ENCODE results near the gene TTN. TPM values are rescaled to one million over a fixed set of nuclear protein-coding genes. Genes with fewer than 3 reads are reported as not detected.

The TTN gene
- polyA plus RNA-seq, 4 donors = 0.96 to 1.2 (median 1.1) TPM

DNA sequence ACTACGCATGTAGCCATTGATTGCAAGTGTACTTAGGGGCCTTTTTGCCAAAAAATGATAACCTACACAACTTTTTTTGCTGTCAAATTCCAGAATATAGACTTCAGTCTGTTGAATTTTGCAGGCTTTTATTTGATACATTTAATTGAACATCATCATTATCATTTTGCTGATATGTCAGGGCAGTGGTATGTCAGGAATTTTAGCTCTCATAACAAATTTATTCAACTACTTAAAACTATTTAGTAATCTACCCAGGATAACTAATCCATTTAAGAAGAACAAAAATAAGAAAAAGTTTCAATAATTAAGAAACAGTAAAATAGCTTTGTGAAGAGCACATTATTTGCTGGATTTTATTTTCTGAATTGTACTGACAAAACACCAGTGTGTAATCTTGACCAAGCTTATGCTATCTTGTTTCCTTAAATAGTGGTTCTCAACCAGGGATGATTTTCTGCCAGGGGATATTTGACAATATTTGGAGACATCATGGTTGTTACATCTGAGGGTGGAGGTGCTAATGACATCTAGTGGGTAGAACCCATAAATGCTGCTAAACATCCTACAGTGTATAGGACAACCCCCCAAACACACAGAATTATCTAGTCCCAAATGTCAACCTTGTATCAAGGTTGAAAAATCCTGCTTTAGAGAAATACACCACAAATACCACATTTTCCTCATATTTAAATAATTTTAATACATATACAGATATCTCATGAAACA lies 12.1 kb upstream of the TTN start:
- no peak for DNase-seq (ENCODE audit: low read depth in 4 of 4, low spot score in 3 of 4)

DNA sequence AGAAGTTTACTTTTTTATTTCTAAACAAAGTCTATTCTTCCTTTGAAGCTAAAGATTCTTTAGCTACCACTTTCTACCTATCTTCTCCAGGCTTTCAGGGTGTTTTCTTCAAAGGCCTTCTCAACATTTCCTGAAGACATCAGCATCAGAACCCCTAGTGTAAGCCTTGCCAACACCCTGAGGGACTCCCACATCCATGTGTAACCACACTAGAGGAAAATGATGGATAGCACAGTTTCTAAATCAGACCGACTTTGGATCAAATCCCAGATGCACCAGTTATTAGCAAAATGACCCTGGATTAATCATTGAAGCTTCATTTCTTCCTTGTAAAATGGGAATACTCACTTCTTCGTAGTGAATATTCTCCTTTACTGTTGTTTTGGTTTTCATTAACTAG lies 4.7 kb upstream of the TTN start:
- no peak for DNase-seq (ENCODE audit: low read depth in 4 of 4, low spot score in 3 of 4)

DNA sequence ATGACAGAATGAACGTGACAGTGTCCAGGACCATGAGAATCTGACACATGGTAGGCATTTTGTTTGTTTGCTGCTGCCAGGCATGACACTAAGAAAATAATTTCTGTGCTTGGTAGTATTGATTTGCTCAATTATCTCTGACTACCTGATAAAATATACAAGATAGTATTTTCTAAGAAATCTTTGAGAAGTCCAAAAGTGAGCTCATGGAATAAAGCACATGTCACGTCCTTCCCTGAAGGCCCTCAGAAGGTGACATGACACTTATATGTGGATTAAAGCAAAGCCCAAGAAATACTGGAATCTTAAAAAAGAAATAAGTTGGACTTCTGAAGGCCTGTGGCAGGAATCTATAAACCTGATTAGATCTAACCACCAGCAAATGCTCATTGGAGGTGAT lies 3.8 kb upstream of the TTN start:
- DNase-seq (ENCODE audit: low read depth in 4 of 4, low spot score in 3 of 4) = no peak

DNA sequence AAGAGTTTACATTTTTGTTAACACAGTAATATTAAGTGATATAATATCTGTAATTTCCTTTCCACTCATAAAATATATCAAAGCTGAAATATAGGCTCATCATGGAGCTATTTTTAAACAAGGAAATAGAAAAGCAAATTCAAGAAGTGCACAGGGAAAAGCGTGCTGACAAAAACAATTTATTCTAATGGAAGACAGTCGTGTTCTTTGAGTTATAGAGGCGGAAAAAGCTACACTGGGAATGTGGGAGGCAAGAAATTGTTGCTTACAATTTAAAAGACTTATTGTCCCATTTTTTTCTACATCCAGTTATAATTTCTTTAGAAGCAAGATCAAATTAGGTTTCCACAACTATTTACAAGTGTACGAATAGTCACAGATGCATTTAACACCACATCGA lies 3.2 kb upstream of the TTN start:
- no peak for DNase-seq (ENCODE audit: low read depth in 4 of 4, low spot score in 3 of 4)

DNA sequence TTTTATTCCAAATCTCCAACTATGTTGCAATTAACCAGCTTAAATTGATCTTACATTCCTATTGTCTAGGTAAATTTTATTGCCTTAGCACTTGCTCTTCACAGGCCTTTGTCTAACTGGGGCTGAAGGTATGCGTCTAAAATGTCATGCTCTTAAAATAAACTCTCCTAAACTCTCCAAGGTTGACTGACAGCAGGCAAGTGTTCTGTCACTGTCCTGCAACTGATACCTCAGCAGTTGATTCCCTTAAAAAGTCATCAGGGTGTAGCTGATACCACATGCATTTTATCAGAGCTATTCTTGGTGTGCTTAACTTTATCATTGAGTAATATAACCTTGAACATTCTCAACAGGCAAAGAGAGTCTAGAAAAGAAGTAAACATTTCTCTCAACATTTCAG lies 680 bp downstream of the TTN start:
- DNase-seq (ENCODE audit: low read depth in 4 of 4, low spot score in 3 of 4) = no peak

DNA sequence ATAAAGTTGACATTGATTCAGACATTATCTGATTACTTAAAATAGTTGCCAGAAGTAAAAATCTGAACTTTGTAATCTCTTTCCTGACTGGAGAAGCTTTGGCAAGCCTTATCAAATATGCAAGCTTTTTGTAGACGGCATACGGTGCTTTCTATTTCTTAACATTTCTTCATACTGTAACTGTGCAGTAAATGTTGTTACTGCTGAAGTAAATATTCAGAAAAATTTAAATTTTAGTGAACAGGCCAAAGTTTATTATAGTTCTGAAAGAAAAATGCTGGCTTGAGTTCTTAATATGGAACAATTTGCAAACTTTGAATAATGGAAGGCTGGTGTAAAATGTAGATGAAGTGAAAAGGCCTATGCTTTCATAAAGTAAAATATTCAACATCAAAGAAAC lies 1.8 kb downstream of the TTN start:
- no peak for DNase-seq (ENCODE audit: low read depth in 4 of 4, low spot score in 3 of 4)

DNA sequence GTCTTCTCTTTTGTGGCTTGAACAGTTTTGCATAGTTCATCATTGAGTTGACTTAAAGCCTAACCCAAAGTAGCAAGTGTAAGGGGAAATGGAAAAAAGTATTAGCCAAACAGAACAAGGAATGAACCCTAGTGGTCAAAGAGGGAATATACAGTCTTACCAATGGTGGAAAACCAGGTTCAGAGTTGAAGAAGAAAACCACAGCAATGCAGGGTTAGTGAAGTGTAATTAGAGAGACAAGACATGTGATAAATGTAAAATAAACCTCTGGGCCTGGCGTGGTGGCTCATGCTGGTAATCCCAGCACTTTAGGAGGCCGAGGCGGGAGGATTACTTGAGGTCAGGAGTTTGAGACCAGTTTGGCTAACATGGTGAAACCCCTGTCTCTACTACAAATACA lies 2.4 kb downstream of the TTN start:
- no peak for DNase-seq (ENCODE audit: low read depth in 4 of 4, low spot score in 3 of 4)

DNA sequence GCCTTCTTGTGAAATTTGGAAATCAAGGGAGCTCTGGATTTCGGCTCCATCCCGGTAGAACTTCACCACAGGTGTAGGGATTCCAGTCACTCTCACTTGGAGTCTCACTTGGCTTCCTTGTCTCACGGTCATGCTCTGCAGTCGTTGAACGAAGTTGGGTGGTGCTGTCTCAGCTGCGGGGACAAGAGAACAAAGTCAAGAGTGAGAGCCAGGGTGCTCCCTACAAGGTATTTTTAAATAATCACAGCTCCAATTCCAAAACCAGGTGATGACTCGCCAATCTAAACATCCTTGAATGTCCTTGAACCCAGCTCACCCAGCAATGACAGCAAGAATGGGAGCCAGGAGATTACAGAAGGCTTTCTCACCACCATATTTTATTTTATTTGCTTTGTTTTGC lies 6.7 kb downstream of the TTN start:
- DNase-seq (ENCODE audit: low read depth in 4 of 4, low spot score in 3 of 4) = no peak

DNA sequence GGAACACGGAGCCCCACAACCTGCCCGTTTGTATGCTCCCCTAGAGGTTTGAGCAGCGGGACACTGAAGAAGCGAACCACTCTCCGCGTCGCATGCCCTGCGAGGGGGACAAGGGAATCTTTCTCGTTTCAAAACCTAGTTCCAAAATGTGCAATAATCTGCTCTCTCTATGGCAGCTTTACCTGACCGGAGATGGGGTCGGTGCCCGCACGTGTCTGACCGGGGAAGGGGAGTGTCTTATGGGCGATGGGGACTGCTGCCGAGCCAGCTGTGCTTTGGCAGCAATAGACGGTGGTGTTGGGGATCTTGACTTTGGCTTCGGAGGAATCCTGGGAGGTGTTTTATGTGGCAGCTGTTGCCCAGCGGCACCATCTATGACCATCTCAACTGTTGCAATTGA lies 7.9 kb downstream of the TTN start:
- DNase-seq (ENCODE audit: low read depth in 4 of 4, low spot score in 3 of 4) = no peak

DNA sequence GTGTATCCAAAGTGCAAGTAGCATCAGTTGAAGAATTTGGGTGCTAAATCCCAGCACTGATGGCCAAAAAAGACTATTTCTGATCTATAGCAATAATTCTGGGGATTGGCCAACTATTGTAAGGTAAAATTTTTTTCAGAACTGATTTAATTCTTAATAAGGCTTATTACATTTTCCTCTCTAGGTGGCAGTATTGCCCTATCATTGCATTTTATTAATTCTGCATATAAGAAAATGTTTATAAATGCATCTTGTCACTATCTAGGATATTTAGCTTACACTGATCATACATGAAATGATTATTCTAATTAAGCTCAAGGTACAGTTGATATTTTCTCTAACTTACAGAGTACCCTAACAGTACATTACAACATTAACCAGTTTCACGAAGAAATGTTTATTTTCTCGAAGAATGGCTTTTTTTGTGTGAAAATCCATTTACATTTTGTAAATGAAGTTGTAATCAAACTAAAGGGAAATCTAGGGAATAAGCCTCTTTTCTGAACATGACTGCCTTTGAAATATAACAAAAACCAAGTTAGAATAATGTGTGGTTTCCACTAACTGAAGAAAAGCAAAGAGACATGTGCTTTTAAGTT lies 11.0 kb downstream of the TTN start:
- peak in 1 of 4 donors; percentile 6 for DNase-seq (ENCODE audit: low read depth in 4 of 4, low spot score in 3 of 4)

DNA sequence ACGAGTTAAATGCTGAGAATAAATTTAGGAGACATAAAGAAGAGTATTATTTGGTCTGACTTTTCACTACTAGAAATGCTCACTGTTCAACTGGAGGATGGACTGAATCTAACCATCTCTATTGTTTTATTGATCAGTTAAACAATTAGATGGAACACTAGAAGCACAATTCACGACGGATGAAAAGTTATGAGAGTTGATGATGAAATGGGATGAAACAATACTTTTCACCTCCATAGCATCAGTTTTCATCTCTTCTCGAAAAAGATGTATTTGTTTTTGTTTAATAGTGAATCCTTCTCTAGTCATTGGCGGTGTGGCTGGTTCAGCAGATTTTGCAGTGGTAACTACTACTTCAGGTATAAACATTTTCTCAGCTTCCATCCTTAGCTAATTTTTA lies 19.3 kb downstream of the TTN start:
- no peak for DNase-seq (ENCODE audit: low read depth in 4 of 4, low spot score in 3 of 4)

DNA sequence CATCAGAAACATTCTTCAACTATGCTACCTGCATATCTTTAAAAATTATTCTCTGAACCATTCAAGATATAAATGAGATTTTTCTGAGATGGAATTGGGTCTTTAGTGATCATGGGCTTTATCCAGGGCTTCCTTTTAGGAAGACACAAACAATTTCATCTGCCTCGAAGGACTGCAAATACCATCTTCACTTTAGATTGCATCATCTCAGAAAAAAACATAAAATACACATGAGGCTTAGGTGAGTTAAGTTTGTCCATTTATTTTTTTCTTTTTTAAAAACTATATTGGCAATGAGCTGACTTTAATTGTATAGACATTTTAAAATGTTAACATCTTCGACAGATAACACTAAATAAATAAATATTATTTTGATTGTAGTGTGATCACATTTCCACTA lies 20.1 kb downstream of the TTN start:
- no peak for DNase-seq (ENCODE audit: low read depth in 4 of 4, low spot score in 3 of 4)

DNA sequence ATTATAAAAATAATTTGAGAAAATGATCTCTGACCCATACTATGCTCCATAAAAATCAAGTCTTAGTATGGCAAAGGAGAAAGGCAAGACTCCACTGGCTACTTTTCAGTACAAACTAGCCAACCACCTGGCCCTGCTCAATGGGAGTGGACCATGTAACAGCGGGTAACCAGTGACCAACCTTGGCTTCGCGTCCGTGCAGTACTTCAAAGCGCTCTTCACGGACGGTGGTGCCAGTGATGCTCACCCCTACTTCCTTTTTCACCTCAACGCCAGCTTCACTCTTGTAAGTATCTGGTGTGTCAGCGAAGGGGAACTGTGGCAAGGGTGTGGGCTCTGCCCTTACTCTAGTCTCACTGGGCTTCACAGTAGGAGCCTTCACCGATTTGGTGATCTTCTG lies 23.3 kb downstream of the TTN start:
- no peak for DNase-seq (ENCODE audit: low read depth in 4 of 4, low spot score in 3 of 4)

DNA sequence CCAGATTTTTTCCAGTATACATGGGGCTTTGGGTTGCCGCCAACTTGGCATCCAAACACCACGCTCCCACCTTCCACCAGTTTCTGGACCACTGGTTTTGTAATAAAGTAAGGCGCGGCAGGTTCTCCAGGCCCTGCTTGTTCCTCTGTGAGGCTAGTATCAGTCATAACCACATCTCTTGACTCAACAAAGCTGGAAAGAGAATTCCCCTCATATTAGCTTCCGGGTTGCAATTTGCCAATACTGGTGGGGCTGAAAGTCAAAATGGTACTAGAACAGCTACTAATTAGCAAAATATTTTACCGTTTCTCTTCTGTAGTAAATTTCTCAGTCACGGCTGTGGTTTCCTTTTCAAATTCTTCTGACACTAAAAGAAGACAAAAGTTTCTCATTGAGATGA lies 25.0 kb downstream of the TTN start:
- no peak for DNase-seq (ENCODE audit: low read depth in 4 of 4, low spot score in 3 of 4)

DNA sequence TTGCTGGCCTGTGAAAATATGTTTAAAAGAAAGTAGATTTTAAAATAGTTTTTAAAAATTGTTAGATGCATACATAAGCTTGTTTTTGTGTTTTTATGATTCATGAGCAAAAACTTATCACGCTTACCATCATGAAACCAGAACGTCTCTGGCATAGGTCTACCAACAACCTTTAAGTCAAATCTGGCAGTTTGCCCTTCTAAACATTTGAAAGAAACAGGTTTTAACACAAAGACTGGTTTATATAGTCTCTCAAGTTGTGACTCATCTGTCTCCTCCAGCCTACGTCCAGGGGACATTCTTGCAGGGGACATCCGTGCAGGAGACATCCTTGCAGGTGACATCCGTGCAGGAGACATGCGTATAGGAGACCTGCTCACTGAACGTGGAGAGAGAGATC lies 29.6 kb downstream of the TTN start:
- no peak for DNase-seq (ENCODE audit: low read depth in 4 of 4, low spot score in 3 of 4)

DNA sequence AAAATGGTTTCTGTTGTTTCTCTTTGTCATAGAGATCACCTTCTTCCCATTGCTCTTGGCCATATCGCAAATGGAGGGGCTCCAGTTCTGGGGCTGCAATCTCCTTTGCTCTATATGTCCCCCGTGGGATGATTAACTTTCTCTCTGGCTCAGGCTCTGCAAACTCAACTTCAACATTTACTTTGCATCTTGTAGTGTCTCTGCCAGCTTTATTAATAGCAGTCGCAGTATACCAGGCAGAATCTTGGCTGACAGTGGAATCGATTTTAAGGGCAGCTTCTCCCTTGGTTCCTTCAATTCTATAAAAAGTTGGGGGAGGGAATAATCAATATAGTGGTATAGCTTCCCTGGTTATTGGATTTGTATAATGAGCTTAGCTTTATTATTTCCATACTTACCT lies 30.5 kb downstream of the TTN start:
- DNase-seq (ENCODE audit: low read depth in 4 of 4, low spot score in 3 of 4) = no peak

DNA sequence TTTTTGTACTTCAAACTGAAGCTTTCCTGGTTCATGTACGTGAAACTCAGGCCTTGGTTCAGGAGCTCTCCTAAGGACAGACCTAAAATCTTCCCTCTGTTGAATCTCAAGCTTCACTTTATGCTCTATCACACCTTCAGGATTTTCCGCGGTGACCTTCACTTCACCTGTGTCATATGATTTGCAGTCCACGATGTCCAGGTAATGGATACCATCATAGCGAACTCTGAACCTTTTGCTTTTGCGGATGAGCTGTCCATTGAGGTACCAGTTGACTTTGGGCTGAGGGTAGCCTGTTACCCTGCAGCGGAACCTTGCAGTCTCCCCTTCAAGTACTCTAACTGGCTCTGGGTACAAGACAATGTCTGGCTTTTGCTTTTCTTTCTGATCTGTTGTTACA lies 31.2 kb downstream of the TTN start:
- no peak for DNase-seq (ENCODE audit: low read depth in 4 of 4, low spot score in 3 of 4)

DNA sequence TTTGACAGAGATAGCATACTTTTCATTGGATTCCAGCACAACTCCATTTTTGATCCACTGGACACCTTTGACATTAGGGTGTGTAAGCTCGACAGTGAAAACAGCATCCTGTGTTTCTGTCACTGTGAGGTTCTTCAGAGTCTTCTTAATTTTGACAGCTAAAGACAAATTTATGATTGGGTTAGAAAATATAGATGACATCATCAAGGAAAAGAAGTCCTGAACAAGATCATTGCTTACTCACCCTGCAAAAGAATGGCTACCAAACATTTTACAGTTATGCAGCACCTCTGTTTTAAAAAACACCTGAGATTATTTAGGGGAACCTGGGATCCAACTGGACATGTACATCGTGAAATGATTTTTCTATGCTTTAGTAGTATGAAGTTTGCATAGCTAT lies 36.7 kb downstream of the TTN start:
- no peak for DNase-seq (ENCODE audit: low read depth in 4 of 4, low spot score in 3 of 4)

DNA sequence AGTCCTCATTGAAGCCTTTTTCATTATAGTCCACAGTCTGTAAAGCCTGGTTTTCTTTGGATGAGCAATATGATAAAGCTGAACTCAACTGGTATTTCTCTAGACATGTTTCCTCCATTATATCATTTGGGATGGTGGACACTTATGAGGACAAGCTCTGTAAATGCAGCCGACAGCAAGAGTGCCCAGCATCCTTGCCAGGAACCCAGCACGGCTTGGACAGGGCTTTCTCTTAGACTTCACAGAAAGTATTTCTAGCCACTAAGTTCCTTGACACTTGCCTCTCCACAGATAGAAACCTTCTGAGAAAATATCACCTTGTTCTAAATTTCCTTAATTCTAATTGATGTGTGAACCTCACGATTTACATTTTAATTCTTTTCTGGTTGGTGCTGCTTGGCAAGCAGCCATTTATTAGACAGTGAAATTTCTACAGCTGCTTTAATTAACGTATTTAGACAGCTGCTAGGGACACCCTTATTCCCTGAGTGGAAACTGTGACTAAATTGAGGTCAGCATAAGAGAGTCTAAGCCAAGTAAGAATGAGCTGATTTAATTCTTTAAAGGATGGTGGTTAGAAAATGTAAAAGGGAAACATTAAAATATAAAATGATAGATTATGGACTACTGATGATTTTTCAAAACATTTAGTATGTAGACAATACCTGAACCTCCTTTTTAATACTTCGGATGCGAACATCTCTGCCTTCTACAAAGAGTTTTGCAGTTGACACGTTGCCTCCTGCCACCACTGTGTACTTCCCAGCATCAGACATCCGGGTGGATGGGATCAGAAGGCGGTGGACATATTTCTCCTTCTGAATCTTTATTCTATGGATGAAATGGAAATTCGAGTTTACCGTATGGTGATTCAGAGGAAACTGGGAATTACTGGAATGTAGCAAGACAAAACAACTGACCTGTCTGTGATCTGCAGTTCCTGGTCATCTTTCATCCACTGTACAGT lies 39.8 kb downstream of the TTN start:
- no peak for DNase-seq (ENCODE audit: low read depth in 4 of 4, low spot score in 3 of 4)

DNA sequence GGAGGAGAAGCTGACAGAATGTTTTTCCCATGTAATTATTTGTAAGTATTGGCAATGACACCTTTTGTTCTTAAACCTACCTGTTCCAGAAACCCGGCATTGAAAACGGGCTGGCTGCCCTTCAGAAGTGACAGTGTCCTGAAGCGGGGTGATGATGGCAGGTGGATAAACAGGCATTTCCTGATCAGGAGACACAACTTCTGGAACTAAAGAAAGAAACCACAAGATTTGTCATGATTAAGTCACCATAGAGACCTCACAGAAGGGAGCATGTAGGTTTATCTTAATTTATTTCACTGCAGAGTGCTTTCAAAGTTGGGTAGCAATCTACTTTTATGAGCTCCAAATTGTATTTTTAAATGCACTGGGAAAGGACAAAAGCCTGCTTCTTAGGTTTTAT lies 43.1 kb downstream of the TTN start:
- DNase-seq (ENCODE audit: low read depth in 4 of 4, low spot score in 3 of 4) = no peak

DNA sequence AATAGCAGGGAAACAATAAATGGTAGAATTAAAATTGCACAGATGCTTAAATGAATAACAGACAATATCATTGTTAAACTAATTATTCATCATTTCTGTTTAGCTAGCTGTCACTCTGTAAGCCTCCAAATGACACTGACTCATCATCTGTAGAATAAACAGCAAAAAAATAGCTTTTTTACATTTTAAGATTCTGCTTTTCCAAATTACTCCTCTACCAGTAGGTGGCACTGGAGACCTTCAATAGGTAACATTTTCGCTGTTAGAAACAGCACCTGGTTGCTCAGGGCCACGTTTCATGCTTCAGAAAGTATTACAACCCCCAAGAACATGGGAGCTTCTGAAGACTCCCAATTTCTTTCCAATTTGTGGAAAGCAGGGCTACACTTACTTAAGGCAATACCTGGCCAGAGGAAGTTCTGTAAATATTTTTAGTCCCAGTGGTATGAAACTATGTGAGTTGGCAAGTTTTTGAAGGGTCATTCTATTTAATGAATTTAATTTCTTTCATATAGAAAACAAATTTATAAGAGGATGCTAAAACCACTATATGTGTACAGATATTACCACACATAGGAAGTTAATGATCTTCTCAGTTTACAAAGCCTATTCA lies 45.4 kb downstream of the TTN start:
- peak; percentile 5 to 25 (median 10) for DNase-seq (ENCODE audit: low read depth in 4 of 4, low spot score in 3 of 4)

Measured in left renal pelvis (tissue), 4 donors.